ENCODE results near the gene FUS.
"Not testable (repeated sequence)": the region's sequence is repeated elsewhere in the genome, so short reads cannot be mapped to it uniquely, and the experiment has no call there.

FUS gene

GRCh38 chr16:31187808-31188189 lies 7.9 kb downstream of the FUS start:
- no peak for DNase-seq

GRCh38 chr16:31188450-31189411 lies 8.8 kb downstream of the FUS start:
- DNase-seq: no peak

- no peak for DNase-seq
Observed at GRCh38 chr16:31189412-31189778, 9.5 kb downstream of the FUS start.

GRCh38 chr16:31190061-31190460 lies 10.1 kb downstream of the FUS start:
- no peak for DNase-seq

- DNase-seq: no peak
Observed at GRCh38 chr16:31190818-31191444, 11.0 kb downstream of the FUS start.

GRCh38 chr16:31191697-31192428 lies 11.9 kb downstream of the FUS start:
- DNase-seq: no peak

GRCh38 chr16:31192856-31193642 lies 13.1 kb downstream of the FUS start:
- no peak for DNase-seq

GRCh38 chr16:31193874-31194273 lies 13.9 kb downstream of the FUS start:
- no peak for DNase-seq

GRCh38 chr16:31194898-31195297 lies 15.0 kb downstream of the FUS start:
- DNase-seq: no peak

GRCh38 chr16:31195861-31196260 lies 15.9 kb downstream of the FUS start:
- not testable (repeated sequence) for DNase-seq

- DNase-seq: no peak
Observed at GRCh38 chr16:31196324-31197088, 16.6 kb downstream of the FUS start.

GRCh38 chr16:31198207-31198882 lies 18.4 kb downstream of the FUS start:
- no peak for DNase-seq

- no peak for DNase-seq
Observed at GRCh38 chr16:31199430-31200041, 19.6 kb downstream of the FUS start.

- DNase-seq: not testable (repeated sequence)
Observed at GRCh38 chr16:31200111-31200510, 20.2 kb downstream of the FUS start.

- no peak for DNase-seq
Observed at GRCh38 chr16:31200821-31201568, 21.1 kb downstream of the FUS start.

GRCh38 chr16:31201582-31202413 lies 21.9 kb downstream of the FUS start:
- peak; percentile 46 for DNase-seq

- DNase-seq: peak; percentile 65
Observed at GRCh38 chr16:31202414-31203375, 22.8 kb downstream of the FUS start, which contains the start of gene PYCARD. Gene PYCARD, minus strand, starts transcription at chr16:31202760. Its CDS starts 70 bp downstream, at chr16:31202690.
